GM23248 (cell line): ENCODE data around the gene PPP1R3E. TPM values are rescaled to one million over a fixed set of nuclear protein-coding genes. Genes with fewer than 3 reads are reported as not detected.

Experiments used
- DNase-seq: peaks from one replicate; pipeline ENCODE4 v3.0.0-alpha.2; 2015
- H2AFZ ChIP-seq: fragments of 200-600 bp; sonication (generic); 2 replicates; pipeline ENCODE4 v1.6.1; 2016; ENCODE audit warnings: antibody characterized with exemption
- H3F3A ChIP-seq: fragments of 200-600 bp; sonication (generic); 2 replicates; pipeline ENCODE4 v1.6.1; 2016; ENCODE audit warnings: mild to moderate bottlenecking, antibody characterized with exemption, mixed run types; ENCODE audit not compliant: insufficient read depth
- H3K27ac ChIP-seq: fragments of 200-600 bp; sonication (generic); 2 replicates; pipeline ENCODE4 v1.5.1; 2016; ENCODE audit warnings: mild to moderate bottlenecking
- H3K27me3 ChIP-seq: fragments of 200-600 bp; sonication (generic); replicated peaks from 2 replicates; pipeline ENCODE4 v1.6.1; 2016; ENCODE audit warnings: mild to moderate bottlenecking; ENCODE audit not compliant: insufficient read depth
- H3K36me3 ChIP-seq: fragments of 200-600 bp; sonication (generic); 2 replicates; pipeline ENCODE4 v1.6.1; 2016; ENCODE audit warnings: low read depth, mild to moderate bottlenecking
- H3K4me1 ChIP-seq: fragments of 200-600 bp; sonication (generic); 2 replicates; pipeline ENCODE4 v1.6.1; 2016; ENCODE audit warnings: mild to moderate bottlenecking; ENCODE audit not compliant: insufficient read depth
- H3K4me2 ChIP-seq: fragments of 200-600 bp; sonication (generic); one replicate; pipeline ENCODE4 v1.6.1; 2016; ENCODE audit warnings: mild to moderate bottlenecking; ENCODE audit not compliant: unreplicated experiment
- H3K4me3 ChIP-seq: fragments of 200-600 bp; sonication (generic); 2 replicates; pipeline ENCODE4 v1.5.1; 2016; ENCODE audit warnings: mild to moderate bottlenecking
- H3K79me2 ChIP-seq: fragments of 200-600 bp; sonication (generic); 2 replicates; pipeline ENCODE4 v1.6.1; 2016; ENCODE audit warnings: mild to moderate bottlenecking; ENCODE audit not compliant: insufficient read depth
- H3K9ac ChIP-seq: fragments of 200-600 bp; sonication (generic); 2 replicates; pipeline ENCODE4 v1.6.1; 2016; ENCODE audit warnings: mild to moderate bottlenecking
- H3K9me2 ChIP-seq: fragments of 200-600 bp; sonication (generic); 2 replicates; pipeline ENCODE4 v1.6.1; 2016; ENCODE audit warnings: mixed run types, mild to moderate bottlenecking, moderate library complexity; ENCODE audit not compliant: insufficient read depth
- H3K9me3 ChIP-seq: fragments of 200-600 bp; sonication (generic); one replicate; pipeline ENCODE4 v1.6.1; 2017; ENCODE audit warnings: low read depth
- H4K20me1 ChIP-seq: fragments of 200-600 bp; sonication (generic); 2 replicates; pipeline ENCODE4 v1.6.0; 2016; ENCODE audit not compliant: insufficient read depth
- EZH2 ChIP-seq: fragments of 200-600 bp; sonication (generic); IDR thresholded peaks from 2 replicates; pipeline ENCODE4 v1.6.1; 2018; ENCODE audit warnings: antibody characterized with exemption, mild to moderate bottlenecking; ENCODE audit not compliant: insufficient read depth, poor library complexity, severe bottlenecking
- EZH2phosphoT487 ChIP-seq: fragments of 200-600 bp; sonication (generic); IDR thresholded peaks from 2 replicates; pipeline ENCODE4 v1.6.1; 2018; ENCODE audit warnings: antibody characterized with exemption, moderate library complexity, mild to moderate bottlenecking, low read depth; ENCODE audit not compliant: insufficient read depth
- WGBS, 2 experiments: methylation state at CpG; one replicate each; pipeline ENCODE4 v1.1.6; 2015 to 2017; ENCODE audit warnings: low lambda C conversion rate in 2 of 2, low coverage in 1 of 2; ENCODE audit errors: missing lambda C conversion rate in 2 of 2; 5-methylcytosine and 5-hydroxymethylcytosine counted together
- in situ Hi-C: fragments of 300-500 bp; cut with MboI; formaldehyde crosslinking; loops from 2 replicates; pipeline ENCODE4 v1.15.0; 2020
- polyA plus RNA-seq: library from polyadenylated mRNA; unstranded; fragments of >200 nt; fragmentation: Nextera tagmentation; extraction: Ambion mirVana; gene quantifications from 2 replicates; pipeline ENCODE4 v1.2.1, GENCODE V29; 2016
- small RNA-seq: library from RNA; depleted of rRNA; stranded (forward); fragments of <200 nt; gene quantifications from one replicate; pipeline ENCODE3, GENCODE V24; 2014; ENCODE audit warnings: low read depth, low replicate concordance
- total RNA-seq: library from RNA; depleted of rRNA; stranded (reverse); fragments of >200 nt; shearing (Covaris generic); gene quantifications from 2 replicates; pipeline ENCODE4 v1.2.3, GENCODE V29; 2014; rRNA removed

PPP1R3E gene
- total and polyA plus RNA-seq, 2 experiments from 2014 or later: 1.4 to 4.1 TPM

- Histone ChIP-seq H3F3A (no peaks in the 10 kb centered on the region), H3K27me3 (0 out of 2 replicates have a peak, but pooled peaks cover 10% of the 10 kb centered on the region), H3K4me3 (no peak overlapping the region), H3K9me3 (no peaks in the 10 kb centered on the region), H3K27ac (no peak overlapping the region), H4K20me1 (no peaks in the 10 kb centered on the region), H3K79me2 (no peaks in the 10 kb centered on the region), H2AFZ (no peak overlapping the region), H3K9me2 (no peaks in the 10 kb centered on the region), H3K9ac (no peak overlapping the region), H3K4me1 (no peaks in the 10 kb centered on the region), H3K4me2 (no peak overlapping the region), H3K36me3 (no peaks in the 10 kb centered on the region)
- WGBS, 2 experiments: 52 to 60% methylated on average over 4 of the region's 4 CpGs
- TF ChIP-seq EZH2 (no peak), EZH2phosphoT487 (no peak)
- in situ Hi-C loops: no loop called here
- no peak for DNase-seq
Observed at GRCh38 chr14:23252420-23253333, 50.0 kb downstream of the PPP1R3E start.

- H3K9me3 ChIP-seq: no peaks in the 10 kb centered on the region
- H3F3A ChIP-seq: no peaks in the 10 kb centered on the region
- no peak overlapping the region for H3K4me2 ChIP-seq
- no peak overlapping the region for H3K4me3 ChIP-seq
- TF ChIP-seq EZH2phosphoT487: no peak
- TF ChIP-seq EZH2: no peak
- H3K79me2 ChIP-seq: no peaks in the 10 kb centered on the region
- no peak for DNase-seq
- H2AFZ ChIP-seq: no peak overlapping the region
- no peak overlapping the region for H3K9ac ChIP-seq
- no peak overlapping the region for H3K27ac ChIP-seq
- 0 out of 2 replicates have a peak, but pooled peaks cover 10% of the 10 kb centered on the region for H3K27me3 ChIP-seq
- H3K4me1 ChIP-seq: no peaks in the 10 kb centered on the region
- WGBS, 2 experiments: 41 to 42% methylated on average over 3 of the region's 3 CpGs
- H3K9me2 ChIP-seq: no peaks in the 10 kb centered on the region
- in situ Hi-C loops: no loop called here
- no peaks in the 10 kb centered on the region for H3K36me3 ChIP-seq
- no peaks in the 10 kb centered on the region for H4K20me1 ChIP-seq
Observed at GRCh38 chr14:23252006-23252405, 50.7 kb downstream of the PPP1R3E start.

GRCh38 chr14:23249824-23250223 is 52.8 kb downstream of the PPP1R3E start:
- H3K4me1 ChIP-seq: no peaks in the 10 kb centered on the region
- H3K9me3 ChIP-seq: no peaks in the 10 kb centered on the region
- H3K36me3 ChIP-seq: no peaks in the 10 kb centered on the region
- no peak overlapping the region for H3K4me2 ChIP-seq
- TF ChIP-seq EZH2: no peak
- TF ChIP-seq EZH2phosphoT487: no peak
- WGBS, 2 experiments: 55 to 61% methylated on average over 6 of the region's 6 CpGs
- no peak overlapping the region for H2AFZ ChIP-seq
- no peaks in the 10 kb centered on the region for H3K9me2 ChIP-seq
- no peak overlapping the region for H3K9ac ChIP-seq
- H3F3A ChIP-seq: no peaks in the 10 kb centered on the region
- 0 out of 2 replicates have a peak, but pooled peaks cover 4% of the 10 kb centered on the region for H3K27me3 ChIP-seq
- no peak for DNase-seq
- no peaks in the 10 kb centered on the region for H4K20me1 ChIP-seq
- no peak overlapping the region for H3K27ac ChIP-seq
- in situ Hi-C loops: no loop called here
- no peak overlapping the region for H3K4me3 ChIP-seq
- H3K79me2 ChIP-seq: no peaks in the 10 kb centered on the region

GRCh38 chr14:23248601-23249000 is 54.1 kb downstream of the PPP1R3E start:
- no peak overlapping the region for H3K4me2 ChIP-seq
- TF ChIP-seq EZH2phosphoT487 (no peak), EZH2 (no peak)
- in situ Hi-C loops: no loop called here
- no peak overlapping the region for H2AFZ ChIP-seq
- no peaks in the 10 kb centered on the region for H3K9me2 ChIP-seq
- H3F3A ChIP-seq: no peaks in the 10 kb centered on the region
- no peaks in the 10 kb centered on the region for H4K20me1 ChIP-seq
- no peak overlapping the region for H3K9ac ChIP-seq
- no peaks in the 10 kb centered on the region for H3K4me1 ChIP-seq
- no peaks in the 10 kb centered on the region for H3K9me3 ChIP-seq
- H3K36me3 ChIP-seq: no peaks in the 10 kb centered on the region
- no peak overlapping the region for H3K27ac ChIP-seq
- 0 out of 2 replicates have a peak, but pooled peaks cover 4% of the 10 kb centered on the region for H3K27me3 ChIP-seq
- H3K4me3 ChIP-seq: no peak overlapping the region
- DNase-seq: no peak
- 73 to 79% methylated on average over 7 of the region's 7 CpGs for WGBS, 2 experiments
- no peaks in the 10 kb centered on the region for H3K79me2 ChIP-seq

Small RNAs within 50 kb of the gene (small RNA-seq; reads per million reads assigned to genes)
- not detected for gene RNU6-1046P

Other genes with a start within 250 kb of the PPP1R3E start
- 3.8 and 5.6 TPM in 2 replicates for gene CDH24, start 245.3 kb downstream of the PPP1R3E start, total RNA-seq
- 1.0 and 1.5 TPM in 2 replicates for gene CDH24, start 245.3 kb downstream of the PPP1R3E start, polyA plus RNA-seq
- 61.0 and 63.7 TPM in 2 replicates for gene ACIN1, start 207.7 kb downstream of the PPP1R3E start, total RNA-seq
- gene ACIN1, start 207.7 kb downstream of the PPP1R3E start, polyA plus RNA-seq: 28.8 and 35.5 TPM in 2 replicates
- 48.7 and 55.5 TPM in 2 replicates for gene C14orf119, start 207.4 kb downstream of the PPP1R3E start, total RNA-seq
- gene C14orf119, start 207.4 kb downstream of the PPP1R3E start, polyA plus RNA-seq: 157 and 166 TPM in 2 replicates
- not detected in 2 replicates for gene CIROP, start 197.9 kb downstream of the PPP1R3E start, total RNA-seq
- gene CIROP, start 197.9 kb downstream of the PPP1R3E start, polyA plus RNA-seq: 0.09 TPM in 1 of 2 replicates, not detected in the other
- not detected in 2 replicates for gene CEBPE, start 183.6 kb downstream of the PPP1R3E start, total RNA-seq
- gene CEBPE, start 183.6 kb downstream of the PPP1R3E start, polyA plus RNA-seq: not detected in 2 replicates
- 2.7 and 6.7 TPM in 2 replicates for gene SLC7A8, start 119.2 kb downstream of the PPP1R3E start, total RNA-seq
- gene SLC7A8, start 119.2 kb downstream of the PPP1R3E start, polyA plus RNA-seq: 9.8 and 9.9 TPM in 2 replicates
- not detected in 2 replicates for gene RNF212B, start 64.9 kb downstream of the PPP1R3E start, total RNA-seq
- gene RNF212B, start 64.9 kb downstream of the PPP1R3E start, polyA plus RNA-seq: not detected in 2 replicates
- 7.6 and 8.7 TPM in 2 replicates for gene HOMEZ, start 16.7 kb downstream of the PPP1R3E start, total RNA-seq
- 5.0 and 5.8 TPM in 2 replicates for gene HOMEZ, start 16.7 kb downstream of the PPP1R3E start, polyA plus RNA-seq
- gene BCL2L2, start 4.0 kb upstream of the PPP1R3E start, total RNA-seq: 22.5 and 35.0 TPM in 2 replicates
- gene BCL2L2, start 4.0 kb upstream of the PPP1R3E start, polyA plus RNA-seq: 6.4 and 8.1 TPM in 2 replicates
- gene PABPN1, start 18.6 kb upstream of the PPP1R3E start, total RNA-seq: 60.3 and 65.5 TPM in 2 replicates
- gene PABPN1, start 18.6 kb upstream of the PPP1R3E start, polyA plus RNA-seq: 57.8 and 61.2 TPM in 2 replicates
- 32.8 and 42.3 TPM in 2 replicates for gene SLC22A17, start 50.0 kb upstream of the PPP1R3E start, total RNA-seq
- 16.5 and 20.4 TPM in 2 replicates for gene SLC22A17, start 50.0 kb upstream of the PPP1R3E start, polyA plus RNA-seq
- 8.6 and 17.3 TPM in 2 replicates for gene EFS, start 62.3 kb upstream of the PPP1R3E start, total RNA-seq
- gene EFS, start 62.3 kb upstream of the PPP1R3E start, polyA plus RNA-seq: 3.9 and 4.2 TPM in 2 replicates
- gene IL25, start 70.0 kb upstream of the PPP1R3E start, total RNA-seq: not detected in 2 replicates
- gene IL25, start 70.0 kb upstream of the PPP1R3E start, polyA plus RNA-seq: not detected in 2 replicates
- gene CMTM5, start 74.2 kb upstream of the PPP1R3E start, total RNA-seq: not detected in 2 replicates
- gene CMTM5, start 74.2 kb upstream of the PPP1R3E start, polyA plus RNA-seq: not detected in 2 replicates
- gene MYH6, start 105.4 kb upstream of the PPP1R3E start, total RNA-seq: not detected in 2 replicates
- gene MYH6, start 105.4 kb upstream of the PPP1R3E start, polyA plus RNA-seq: 0.80 TPM in 1 of 2 replicates, not detected in the other
- not detected in 2 replicates for gene MYH7, start 132.8 kb upstream of the PPP1R3E start, total RNA-seq
- gene MYH7, start 132.8 kb upstream of the PPP1R3E start, polyA plus RNA-seq: not detected in 2 replicates
- 13.9 and 25.9 TPM in 2 replicates for gene NGDN, start 166.8 kb upstream of the PPP1R3E start, total RNA-seq
- gene NGDN, start 166.8 kb upstream of the PPP1R3E start, polyA plus RNA-seq: 39.9 TPM in 2 replicates
- gene ZFHX2, start 248.9 kb upstream of the PPP1R3E start, total RNA-seq: under 0.01 TPM in 1 of 2 replicates, not detected in the other
- 0.14 and 0.49 TPM in 2 replicates for gene ZFHX2, start 248.9 kb upstream of the PPP1R3E start, polyA plus RNA-seq